Endodermal cell (in vitro differentiated cells): Measurements from ENCODE around the gene SKIC2. TPM values are rescaled to one million over a fixed set of nuclear protein-coding genes. Genes with fewer than 3 reads are reported as not detected.
"Not testable (repeated sequence)": the region's sequence is repeated elsewhere in the genome, so short reads cannot be mapped to it uniquely, and the experiment has no call there.

Experiments
- DNase-seq: peaks from one replicate; pipeline ENCODE4 v3.0.0-alpha.2; 2017
- H3K27ac ChIP-seq: 2 replicates; pipeline ENCODE4 v1.5.1; 2013; ENCODE audit warnings: mild to moderate bottlenecking, low read depth, low read length, moderate library complexity
- H3K27me3 ChIP-seq: 2 replicates; pipeline ENCODE4 v1.6.1; 2013; ENCODE audit warnings: mild to moderate bottlenecking, low read length, moderate library complexity; ENCODE audit not compliant: insufficient read depth, control insufficient read depth, poor library complexity, severe bottlenecking
- H3K36me3 ChIP-seq: 2 replicates; pipeline ENCODE4 v1.7.0; 2013; ENCODE audit warnings: mild to moderate bottlenecking, low read length, moderate library complexity; ENCODE audit not compliant: control insufficient read depth, insufficient read depth
- H3K4me1 ChIP-seq: one replicate; pipeline ENCODE4 v1.7.0; 2013; ENCODE audit warnings: low read length; ENCODE audit not compliant: control insufficient read depth, insufficient read depth
- H3K4me3 ChIP-seq: 2 replicates; pipeline ENCODE4 v1.5.1; 2013; ENCODE audit warnings: mild to moderate bottlenecking, low read length, moderate library complexity
- H3K9ac ChIP-seq: 2 replicates; pipeline ENCODE4 v1.6.1; 2013; ENCODE audit warnings: mild to moderate bottlenecking, low read length, moderate library complexity; ENCODE audit not compliant: poor library complexity, severe bottlenecking; ENCODE audit errors: extremely low read depth
- H3K9me3 ChIP-seq: 2 replicates; pipeline ENCODE4 v1.6.1; 2013; ENCODE audit warnings: mild to moderate bottlenecking, low read length, moderate library complexity; ENCODE audit not compliant: control insufficient read depth
- H3K27ac Mint-ChIP-seq: 2 replicates; pipeline ENCODE4 v1.8.0; 2020; ENCODE audit warnings: mixed read lengths
- H3K27me3 Mint-ChIP-seq: 2 replicates; pipeline ENCODE4 v1.8.0; 2021; ENCODE audit warnings: mild to moderate bottlenecking, mixed read lengths; ENCODE audit not compliant: insufficient read depth
- H3K36me3 Mint-ChIP-seq: 2 replicates; pipeline ENCODE4 v1.8.0; 2020; ENCODE audit warnings: low read depth, mixed read lengths
- H3K4me1 Mint-ChIP-seq: 2 replicates; pipeline ENCODE4 v1.8.0; 2020; ENCODE audit warnings: mixed read lengths
- H3K4me3 Mint-ChIP-seq: 2 replicates; pipeline ENCODE4 v1.8.0; 2020; ENCODE audit warnings: mild to moderate bottlenecking, moderate library complexity, mixed read lengths
- H3K9me3 Mint-ChIP-seq: 2 replicates; pipeline ENCODE4 v1.8.0; 2020; ENCODE audit warnings: mild to moderate bottlenecking, mixed read lengths
- WGBS, 2 experiments: methylation state at CpG; one replicate each; pipeline versions ENCODE4 v1.1.5 to v1.1.7; 2013; ENCODE audit warnings: missing lambda C conversion rate in 2 of 2, mixed read lengths in 1 of 2; ENCODE audit not compliant: insufficient coverage in 1 of 2, insufficient read length in 1 of 2; 5-methylcytosine and 5-hydroxymethylcytosine counted together
- total RNA-seq, 2 donors: library from RNA; stranded (reverse); fragmentation: NEBNext Ultra II Directional in 1 of 2; extraction: Animal tissue kit (Norgen Biotek cat#: 25700) in 1 of 2; gene quantifications; 2 replicates in 1 of 2; 3 replicates in 1 of 2; pipeline ENCODE4 v1.2.1, GENCODE V29; 2021
- TF ChIP-seq, protein P1 (sequence below): fragments of 200-600 bp; sonication (generic); conservative IDR thresholded peaks from 2 replicates; pipeline ENCODE4 v1.5.0; 2021; ENCODE audit warnings: antibody characterized with exemption, mild to moderate bottlenecking

The SKIC2 gene
- total RNA-seq, 2 donors from 2014 or later: 95.8 to 103 TPM

GRCh38 chr6:31971993-31972708 is 13.2 kb downstream of the SKIC2 start, which contains the start of gene DXO:
Gene DXO (minus strand): TSS chr6:31972138. CDS start chr6:31971675, 463 bp downstream.
- peaks cover 8% of the 10 kb centered on the region for H3K4me1 ChIP-seq
- TF ChIP-seq, protein P1, sequence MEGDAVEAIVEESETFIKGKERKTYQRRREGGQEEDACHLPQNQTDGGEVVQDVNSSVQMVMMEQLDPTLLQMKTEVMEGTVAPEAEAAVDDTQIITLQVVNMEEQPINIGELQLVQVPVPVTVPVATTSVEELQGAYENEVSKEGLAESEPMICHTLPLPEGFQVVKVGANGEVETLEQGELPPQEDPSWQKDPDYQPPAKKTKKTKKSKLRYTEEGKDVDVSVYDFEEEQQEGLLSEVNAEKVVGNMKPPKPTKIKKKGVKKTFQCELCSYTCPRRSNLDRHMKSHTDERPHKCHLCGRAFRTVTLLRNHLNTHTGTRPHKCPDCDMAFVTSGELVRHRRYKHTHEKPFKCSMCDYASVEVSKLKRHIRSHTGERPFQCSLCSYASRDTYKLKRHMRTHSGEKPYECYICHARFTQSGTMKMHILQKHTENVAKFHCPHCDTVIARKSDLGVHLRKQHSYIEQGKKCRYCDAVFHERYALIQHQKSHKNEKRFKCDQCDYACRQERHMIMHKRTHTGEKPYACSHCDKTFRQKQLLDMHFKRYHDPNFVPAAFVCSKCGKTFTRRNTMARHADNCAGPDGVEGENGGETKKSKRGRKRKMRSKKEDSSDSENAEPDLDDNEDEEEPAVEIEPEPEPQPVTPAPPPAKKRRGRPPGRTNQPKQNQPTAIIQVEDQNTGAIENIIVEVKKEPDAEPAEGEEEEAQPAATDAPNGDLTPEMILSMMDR: no peak
- peak within 1 kb of the TSS; percentile 91 for H3K9ac ChIP-seq
- Mint-ChIP-seq H3K27ac (peak within 1 kb of the TSS; percentile 99), H3K36me3 (peaks cover 61% of the 10 kb centered on the region), H3K4me1 (peaks cover 9% of the 10 kb centered on the region), H3K9me3 (peaks cover 25% of the 10 kb centered on the region), H3K27me3 (no peaks in the 10 kb centered on the region), H3K4me3 (peak within 1 kb of the TSS; percentile 94)
- peaks cover 11% of the 10 kb centered on the region for H3K9me3 ChIP-seq
- no peaks in the 10 kb centered on the region for H3K27me3 ChIP-seq
- peak within 1 kb of the TSS; percentile 95 for H3K27ac ChIP-seq
- WGBS, 2 experiments: 0% methylated on average over 31 to 62 of the region's 62 CpGs
- DNase-seq: peak; percentile 97
- peak within 1 kb of the TSS; percentile 95 for H3K4me3 ChIP-seq
- H3K36me3 ChIP-seq: peaks cover 15% of the 10 kb centered on the region

DNA sequence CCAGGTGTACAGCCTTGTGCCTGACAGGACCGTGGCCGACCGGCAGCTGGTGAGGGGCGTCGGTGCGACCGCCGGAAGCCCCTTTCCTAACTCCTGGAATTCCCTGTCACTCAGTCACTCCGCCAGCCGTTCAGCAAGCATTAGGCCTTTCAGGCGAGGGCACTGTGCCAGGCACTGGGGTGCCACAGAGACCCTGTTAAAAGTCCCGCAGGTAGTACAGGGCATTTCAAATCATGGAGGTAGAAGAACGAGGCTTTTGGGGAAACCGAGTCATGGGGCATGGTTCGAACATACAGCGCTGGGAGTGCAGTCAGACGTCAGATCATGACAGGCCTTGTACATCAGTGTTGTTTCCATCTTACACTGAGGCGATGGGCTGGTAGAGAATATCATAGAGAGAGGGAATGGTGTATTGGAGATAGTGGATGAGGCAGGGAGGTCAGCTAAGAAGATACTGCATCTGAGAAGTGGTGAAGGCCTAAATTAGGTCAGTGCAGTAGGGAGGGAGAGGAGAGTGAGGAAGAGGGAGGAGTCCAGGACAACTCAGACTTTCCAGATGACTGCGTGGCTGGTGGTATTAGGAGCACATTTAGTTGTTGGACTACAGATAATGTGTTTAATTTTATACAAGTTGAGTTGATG is 13.9 kb downstream of the SKIC2 start:
- H3K4me3 ChIP-seq: peak overlapping the region; percentile 95
- TF ChIP-seq, protein P1: no peak
- Mint-ChIP-seq H3K27ac (peak overlapping the region; percentile 99), H3K27me3 (no peaks in the 10 kb centered on the region), H3K4me1 (peaks cover 9% of the 10 kb centered on the region), H3K9me3 (peaks cover 27% of the 10 kb centered on the region), H3K36me3 (peaks cover 55% of the 10 kb centered on the region), H3K4me3 (peak overlapping the region; percentile 94)
- DNase-seq: no peak
- H3K4me1 ChIP-seq: peaks cover 8% of the 10 kb centered on the region
- H3K27me3 ChIP-seq: no peaks in the 10 kb centered on the region
- 16 to 28% methylated on average over 10 to 19 of the region's 19 CpGs for WGBS, 2 experiments
- H3K36me3 ChIP-seq: peaks cover 12% of the 10 kb centered on the region
- peak overlapping the region; percentile 95 for H3K27ac ChIP-seq
- peak overlapping the region; percentile 91 for H3K9ac ChIP-seq
- peaks cover 11% of the 10 kb centered on the region for H3K9me3 ChIP-seq

DNA sequence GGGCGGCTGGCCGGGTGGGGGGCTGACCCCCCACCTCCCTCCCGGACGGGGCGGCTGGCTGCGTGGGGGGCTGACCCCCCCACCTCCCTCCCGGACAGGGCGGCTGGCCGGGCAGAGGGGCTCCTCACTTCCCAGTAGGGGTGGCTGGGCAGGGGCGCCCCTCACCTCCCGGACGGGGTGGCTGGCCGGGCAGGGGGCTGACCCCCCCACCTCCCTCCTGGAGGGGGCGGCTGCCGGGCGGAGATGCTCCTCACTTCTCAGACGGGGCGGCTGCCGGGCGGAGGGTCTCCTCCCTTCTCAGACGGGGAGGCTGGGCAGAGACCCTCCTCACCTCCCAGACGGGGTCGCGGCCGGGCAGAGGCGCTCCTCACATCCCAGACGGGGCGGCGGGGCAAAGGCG is 17.1 kb downstream of the SKIC2 start:
- H3K4me3 Mint-ChIP-seq: not testable (repeated sequence)

More for the DNA sequence above, 17.1 kb downstream of the SKIC2 start:
- H3K27ac ChIP-seq, H3K4me1 Mint-ChIP-seq, H3K27me3 ChIP-seq, H3K4me1 ChIP-seq, H3K27ac Mint-ChIP-seq, H3K9ac ChIP-seq, DNase-seq, H3K4me3 ChIP-seq, H3K27me3 Mint-ChIP-seq: not testable (repeated sequence)
- Histone ChIP-seq H3K36me3 (peaks cover 12% of the 10 kb centered on the region), H3K9me3 (peaks cover 11% of the 10 kb centered on the region)
- peaks cover 29% of the 10 kb centered on the region for H3K9me3 Mint-ChIP-seq
- peaks cover 40% of the 10 kb centered on the region for H3K36me3 Mint-ChIP-seq
- 95% methylated on average over 28 of the region's 30 CpGs; no CpG with 5 or more reads in 1 of the 2 experiments for WGBS, 2 experiments
